ENCODE data around the gene CENPB.

CENPB gene

DNA sequence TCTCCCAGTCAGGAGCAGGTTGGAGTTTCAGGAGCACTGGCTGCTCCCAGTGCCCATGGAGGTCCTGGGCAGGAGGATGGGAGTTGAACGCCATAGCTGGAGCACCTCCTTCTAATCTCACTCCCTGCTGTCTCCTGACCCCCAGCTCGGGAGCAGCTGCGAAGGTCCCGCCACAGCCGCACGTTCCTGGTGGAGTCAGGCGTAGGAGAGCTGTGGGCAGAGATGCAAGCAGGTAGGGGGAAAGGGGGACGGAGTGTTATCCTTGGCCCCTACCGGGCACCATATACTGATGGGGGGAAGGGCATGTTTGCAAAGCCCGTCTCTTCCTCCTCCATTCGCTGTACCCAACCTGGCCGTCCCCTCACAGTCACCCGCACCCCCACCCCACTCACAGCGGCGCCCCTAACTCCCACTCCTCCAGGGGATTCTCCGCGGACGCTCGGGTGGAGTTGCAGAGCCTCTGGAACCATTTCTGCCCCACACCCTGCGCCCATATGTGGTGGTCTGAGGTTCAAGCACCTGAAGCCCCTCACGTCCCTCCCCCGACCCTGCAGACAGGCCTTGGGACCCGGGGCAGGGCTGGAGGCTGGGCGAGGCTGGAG is 37.4 kb downstream of the CENPB start:
- Histone ChIP-seq H3K23ac (ENCODE audit: low read length in 2 of 2) (no peak overlapping the region), H2BK5ac (ENCODE audit: low read depth, low read length, poor library complexity, severe bottlenecking) (no peak overlapping the region), H4K91ac (ENCODE audit: low read length) (peak overlapping the region; percentile 77), H2AK5ac (ENCODE audit: low read length, severe bottlenecking) (no peak overlapping the region), H3K4me3 (ENCODE audit: insufficient read depth in 1 of 2, low read depth in 1 of 2, low read length in 2 of 2) (no peak overlapping the region), H3K36me3 (ENCODE audit: control insufficient read depth in 1 of 2, insufficient read depth in 2 of 2, low read depth in 1 of 2, low read length in 2 of 2) (peaks cover 13 to 19% of the 10 kb centered on the region in 2 experiments), H3K18ac (ENCODE audit: low read depth in 1 of 2, low read length in 2 of 2) (peak overlapping the region in 1 of 2 experiments; percentile 14), H3K4me1 (ENCODE audit: control insufficient read depth, insufficient read depth, low read depth, low read length) (peaks cover 24% of the 10 kb centered on the region), H3K9ac (ENCODE audit: low read length) (no peak overlapping the region), H3K4me2 (ENCODE audit: low read length, poor library complexity, severe bottlenecking) (no peak overlapping the region), H3K9me3 (ENCODE audit: control insufficient read depth, low read length) (no peaks in the 10 kb centered on the region), H3K4ac (ENCODE audit: low read depth in 1 of 2, low read length in 2 of 2) (peak overlapping the region in 1 of 2 experiments; percentile 58), H3K14ac (ENCODE audit: low read length in 2 of 2) (no peak overlapping the region), H2AFZ (ENCODE audit: low read depth, low read length) (peak overlapping the region; percentile 29), H3K79me1 (replicated peaks; ENCODE audit: low read length, poor library complexity, severe bottlenecking) (no peaks in the 10 kb centered on the region), H2BK12ac (ENCODE audit: low read length in 2 of 2) (no peak overlapping the region), H3K27ac (ENCODE audit: low read length, poor library complexity, severe bottlenecking) (no peak overlapping the region), H4K8ac (ENCODE audit: low read length) (peak overlapping the region; percentile 71), H2BK15ac (ENCODE audit: low read depth, poor library complexity, severe bottlenecking) (no peak overlapping the region), H2BK120ac (ENCODE audit: low read depth, low read length) (no peak overlapping the region), H3K27me3 (ENCODE audit: control insufficient read depth in 1 of 2, insufficient read depth in 1 of 2, low read length in 2 of 2) (peaks cover 0 to 66% of the 10 kb centered on the region in 2 experiments)
- 89% methylated on average over 18 of the region's 24 CpGs for WGBS
- no peak for DNase-seq

DNA sequence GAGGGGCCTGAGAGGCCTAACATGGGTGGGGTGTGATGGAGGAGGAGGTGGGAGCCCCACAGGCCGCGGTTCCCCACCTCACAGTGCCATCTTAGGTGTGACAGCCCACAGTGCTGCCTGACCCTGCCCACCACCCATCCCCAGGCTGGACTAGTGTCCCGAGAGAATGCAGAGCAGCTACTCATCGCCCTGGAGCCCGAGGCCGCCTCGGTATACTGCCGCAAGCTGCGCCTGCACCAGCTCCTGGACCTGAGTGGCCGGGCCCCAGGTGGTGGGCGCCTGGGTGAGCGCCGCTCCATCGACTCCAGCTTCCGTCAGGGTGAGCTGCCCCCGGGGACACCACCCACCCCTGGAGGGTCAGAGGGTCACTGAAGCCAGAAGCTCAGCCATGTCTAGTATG is 38.5 kb downstream of the CENPB start:
- no peak overlapping the region for H3K4me2 ChIP-seq (ENCODE audit: low read length, poor library complexity, severe bottlenecking)
- no peak overlapping the region for H2BK15ac ChIP-seq (ENCODE audit: low read depth, poor library complexity, severe bottlenecking)
- H3K27ac ChIP-seq (ENCODE audit: low read length, poor library complexity, severe bottlenecking): no peak overlapping the region
- H3K18ac ChIP-seq (ENCODE audit: low read depth in 1 of 2, low read length in 2 of 2): no peak overlapping the region
- H2AK5ac ChIP-seq (ENCODE audit: low read length, severe bottlenecking): no peak overlapping the region
- no peaks in the 10 kb centered on the region for H3K9me3 ChIP-seq (ENCODE audit: control insufficient read depth, low read length)
- no peak overlapping the region for H4K8ac ChIP-seq (ENCODE audit: low read length)
- H3K14ac ChIP-seq (ENCODE audit: low read length in 2 of 2): no peak overlapping the region
- H3K4me1 ChIP-seq (ENCODE audit: control insufficient read depth, insufficient read depth, low read depth, low read length): peaks cover 24% of the 10 kb centered on the region
- H2AFZ ChIP-seq (ENCODE audit: low read depth, low read length): no peak overlapping the region
- 87% methylated on average over 15 of the region's 16 CpGs for WGBS
- peaks cover 0 to 69% of the 10 kb centered on the region in 2 experiments for H3K27me3 ChIP-seq (ENCODE audit: control insufficient read depth in 1 of 2, insufficient read depth in 1 of 2, low read length in 2 of 2)
- no peak overlapping the region for H3K4ac ChIP-seq (ENCODE audit: low read depth in 1 of 2, low read length in 2 of 2)
- no peak overlapping the region for H3K23ac ChIP-seq (ENCODE audit: low read length in 2 of 2)
- no peak overlapping the region for H2BK5ac ChIP-seq (ENCODE audit: low read depth, low read length, poor library complexity, severe bottlenecking)
- no peak overlapping the region for H2BK12ac ChIP-seq (ENCODE audit: low read length in 2 of 2)
- H3K4me3 ChIP-seq (ENCODE audit: insufficient read depth in 1 of 2, low read depth in 1 of 2, low read length in 2 of 2): no peak overlapping the region
- H3K79me1 ChIP-seq (replicated peaks; ENCODE audit: low read length, poor library complexity, severe bottlenecking): no peaks in the 10 kb centered on the region
- no peak overlapping the region for H2BK120ac ChIP-seq (ENCODE audit: low read depth, low read length)
- no peak overlapping the region for H4K91ac ChIP-seq (ENCODE audit: low read length)
- no peak overlapping the region for H3K9ac ChIP-seq (ENCODE audit: low read length)
- no peak for DNase-seq
- H3K36me3 ChIP-seq (ENCODE audit: control insufficient read depth in 1 of 2, insufficient read depth in 2 of 2, low read depth in 1 of 2, low read length in 2 of 2): peaks cover 13 to 14% of the 10 kb centered on the region in 2 experiments

DNA sequence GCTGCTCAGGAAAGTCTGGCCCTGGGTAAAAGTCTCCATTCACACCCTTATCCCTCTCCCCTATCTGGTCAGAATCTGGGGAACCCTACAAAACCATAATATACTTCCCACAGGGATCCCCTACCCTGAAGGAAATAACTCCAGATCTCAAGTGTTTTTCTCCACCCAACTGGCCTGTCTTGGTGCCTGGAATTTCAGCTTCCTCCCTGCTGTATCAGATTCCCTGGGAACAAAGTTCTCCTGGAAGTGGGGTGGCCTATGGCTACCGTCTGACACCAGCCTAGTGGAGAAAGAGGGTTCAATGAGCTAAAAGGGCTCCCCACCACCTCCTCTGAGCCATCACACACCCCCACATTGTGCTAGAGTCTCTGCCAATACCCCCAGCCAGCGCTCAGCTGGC is 39.1 kb downstream of the CENPB start:
- H3K14ac ChIP-seq (ENCODE audit: low read length in 2 of 2): no peak overlapping the region
- no peak overlapping the region for H3K9ac ChIP-seq (ENCODE audit: low read length)
- no peak overlapping the region for H2BK15ac ChIP-seq (ENCODE audit: low read depth, poor library complexity, severe bottlenecking)
- no peak overlapping the region for H3K4ac ChIP-seq (ENCODE audit: low read depth in 1 of 2, low read length in 2 of 2)
- H3K18ac ChIP-seq (ENCODE audit: low read depth in 1 of 2, low read length in 2 of 2): no peak overlapping the region
- H2AFZ ChIP-seq (ENCODE audit: low read depth, low read length): no peak overlapping the region
- H3K23ac ChIP-seq (ENCODE audit: low read length in 2 of 2): no peak overlapping the region
- H4K8ac ChIP-seq (ENCODE audit: low read length): no peak overlapping the region
- H4K91ac ChIP-seq (ENCODE audit: low read length): no peak overlapping the region
- H3K4me1 ChIP-seq (ENCODE audit: control insufficient read depth, insufficient read depth, low read depth, low read length): peaks cover 24% of the 10 kb centered on the region
- no peak overlapping the region for H2AK5ac ChIP-seq (ENCODE audit: low read length, severe bottlenecking)
- H3K79me1 ChIP-seq (replicated peaks; ENCODE audit: low read length, poor library complexity, severe bottlenecking): no peaks in the 10 kb centered on the region
- peaks cover 0 to 69% of the 10 kb centered on the region in 2 experiments for H3K27me3 ChIP-seq (ENCODE audit: control insufficient read depth in 1 of 2, insufficient read depth in 1 of 2, low read length in 2 of 2)
- no peak for DNase-seq
- no peak overlapping the region for H2BK120ac ChIP-seq (ENCODE audit: low read depth, low read length)
- no peak overlapping the region for H2BK5ac ChIP-seq (ENCODE audit: low read depth, low read length, poor library complexity, severe bottlenecking)
- peaks cover 13 to 14% of the 10 kb centered on the region in 2 experiments for H3K36me3 ChIP-seq (ENCODE audit: control insufficient read depth in 1 of 2, insufficient read depth in 2 of 2, low read depth in 1 of 2, low read length in 2 of 2)
- no peak overlapping the region for H3K27ac ChIP-seq (ENCODE audit: low read length, poor library complexity, severe bottlenecking)
- H3K4me3 ChIP-seq (ENCODE audit: insufficient read depth in 1 of 2, low read depth in 1 of 2, low read length in 2 of 2): no peak overlapping the region
- no peaks in the 10 kb centered on the region for H3K9me3 ChIP-seq (ENCODE audit: control insufficient read depth, low read length)
- WGBS: 85% methylated on average over 2 of the region's 2 CpGs
- no peak overlapping the region for H2BK12ac ChIP-seq (ENCODE audit: low read length in 2 of 2)
- no peak overlapping the region for H3K4me2 ChIP-seq (ENCODE audit: low read length, poor library complexity, severe bottlenecking)

DNA sequence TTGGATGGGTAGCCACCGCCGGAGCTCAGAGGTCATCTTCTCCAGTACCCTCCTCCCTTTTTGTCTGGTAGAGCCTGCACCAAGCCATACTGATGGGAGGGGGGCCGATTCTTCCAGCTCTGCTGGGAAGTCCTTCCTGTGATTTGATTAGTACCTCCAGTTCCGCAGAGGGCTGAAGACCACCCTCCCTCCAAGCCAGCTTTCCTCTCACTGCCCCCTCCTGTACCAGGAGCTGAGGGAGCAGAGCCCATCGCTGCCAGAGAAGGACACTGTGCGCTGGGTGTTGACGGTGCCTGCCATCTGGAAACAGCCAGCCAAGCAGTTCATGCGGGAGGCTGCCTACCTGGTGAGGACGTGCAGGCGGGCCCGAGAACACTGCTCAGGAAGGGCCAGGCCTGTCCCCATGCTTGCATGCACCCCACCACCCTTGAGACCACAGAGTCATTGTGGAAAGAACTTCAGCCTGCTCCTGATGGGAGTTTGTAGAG is 40.8 kb downstream of the CENPB start:
- no peak overlapping the region for H2BK120ac ChIP-seq (ENCODE audit: low read depth, low read length)
- no peak overlapping the region for H2AFZ ChIP-seq (ENCODE audit: low read depth, low read length)
- H4K8ac ChIP-seq (ENCODE audit: low read length): no peak overlapping the region
- WGBS: 82% methylated on average over 11 of the region's 11 CpGs
- no peak for DNase-seq
- peaks cover 1 to 63% of the 10 kb centered on the region in 2 experiments for H3K27me3 ChIP-seq (ENCODE audit: control insufficient read depth in 1 of 2, insufficient read depth in 1 of 2, low read length in 2 of 2)
- no peak overlapping the region for H3K27ac ChIP-seq (ENCODE audit: low read length, poor library complexity, severe bottlenecking)
- no peak overlapping the region for H2BK12ac ChIP-seq (ENCODE audit: low read length in 2 of 2)
- H3K18ac ChIP-seq (ENCODE audit: low read depth in 1 of 2, low read length in 2 of 2): no peak overlapping the region
- no peak overlapping the region for H3K4me2 ChIP-seq (ENCODE audit: low read length, poor library complexity, severe bottlenecking)
- no peak overlapping the region for H3K9ac ChIP-seq (ENCODE audit: low read length)
- H2AK5ac ChIP-seq (ENCODE audit: low read length, severe bottlenecking): no peak overlapping the region
- H3K23ac ChIP-seq (ENCODE audit: low read length in 2 of 2): no peak overlapping the region
- H4K91ac ChIP-seq (ENCODE audit: low read length): no peak overlapping the region
- H3K4me3 ChIP-seq (ENCODE audit: insufficient read depth in 1 of 2, low read depth in 1 of 2, low read length in 2 of 2): no peak overlapping the region
- no peak overlapping the region for H2BK15ac ChIP-seq (ENCODE audit: low read depth, poor library complexity, severe bottlenecking)
- no peak overlapping the region for H2BK5ac ChIP-seq (ENCODE audit: low read depth, low read length, poor library complexity, severe bottlenecking)
- H3K9me3 ChIP-seq (ENCODE audit: control insufficient read depth, low read length): no peaks in the 10 kb centered on the region
- peaks cover 16% of the 10 kb centered on the region for H3K4me1 ChIP-seq (ENCODE audit: control insufficient read depth, insufficient read depth, low read depth, low read length)
- H3K36me3 ChIP-seq (ENCODE audit: control insufficient read depth in 1 of 2, insufficient read depth in 2 of 2, low read depth in 1 of 2, low read length in 2 of 2): peaks cover 0 to 5% of the 10 kb centered on the region in 2 experiments
- H3K79me1 ChIP-seq (replicated peaks; ENCODE audit: low read length, poor library complexity, severe bottlenecking): no peaks in the 10 kb centered on the region
- no peak overlapping the region for H3K4ac ChIP-seq (ENCODE audit: low read depth in 1 of 2, low read length in 2 of 2)
- H3K14ac ChIP-seq (ENCODE audit: low read length in 2 of 2): no peak overlapping the region

Data from mesenchymal stem cell (in vitro differentiated cells and primary cell).